Hepatocyte (in vitro differentiated cells): ENCODE data around the gene ZCCHC8. TPM values are rescaled to one million over a fixed set of nuclear protein-coding genes. Genes with fewer than 3 reads are reported as not detected.

ENCODE experiments used
- DNase-seq: peaks from one replicate; pipeline ENCODE4 v3.0.0-alpha.2; 2016; ENCODE audit warnings: low spot score
- H2AFZ ChIP-seq: fragments of 200-600 bp; sonication (generic); 2 replicates; pipeline ENCODE4 v1.6.0; 2016; ENCODE audit warnings: antibody characterized with exemption, mild to moderate bottlenecking
- H3K27ac ChIP-seq: fragments of 200-600 bp; sonication (generic); 2 replicates; pipeline ENCODE4 v1.5.1; 2016; ENCODE audit warnings: mild to moderate bottlenecking
- H3K27me3 ChIP-seq: fragments of 200-600 bp; sonication (generic); 2 replicates; pipeline ENCODE4 v1.6.1; 2016
- H3K36me3 ChIP-seq: fragments of 200-600 bp; sonication (generic); replicated peaks from 2 replicates; pipeline ENCODE4 v1.5.1; 2016; ENCODE audit warnings: low read depth; ENCODE audit not compliant: insufficient read depth
- H3K4me1 ChIP-seq: fragments of 200-600 bp; sonication (generic); 2 replicates; pipeline ENCODE4 v1.5.1; 2016; ENCODE audit warnings: mild to moderate bottlenecking, moderate library complexity; ENCODE audit not compliant: insufficient read depth
- H3K4me2 ChIP-seq: fragments of 200-600 bp; sonication (generic); 2 replicates; pipeline ENCODE4 v1.6.0; 2016
- H3K4me3 ChIP-seq: fragments of 200-600 bp; sonication (generic); 2 replicates; pipeline ENCODE4 v1.5.1; 2016; ENCODE audit warnings: mild to moderate bottlenecking
- H3K79me2 ChIP-seq: fragments of 200-600 bp; sonication (generic); 2 replicates; pipeline ENCODE4 v1.6.0; 2017; ENCODE audit warnings: mild to moderate bottlenecking
- H3K9me2 ChIP-seq: fragments of 200-600 bp; sonication (generic); replicated peaks from 2 replicates; pipeline ENCODE4 v1.6.0; 2017; ENCODE audit warnings: mild to moderate bottlenecking; ENCODE audit not compliant: insufficient read depth
- H3K9me3 ChIP-seq: fragments of 200-600 bp; sonication (generic); 2 replicates; pipeline ENCODE4 v1.5.1; 2016; ENCODE audit warnings: low read depth, mild to moderate bottlenecking
- H4K20me1 ChIP-seq: fragments of 200-600 bp; sonication (generic); 2 replicates; pipeline ENCODE4 v1.6.0; 2016; ENCODE audit warnings: mild to moderate bottlenecking; ENCODE audit not compliant: insufficient read depth, poor library complexity, severe bottlenecking
- CTCF ChIP-seq: fragments of 200-600 bp; sonication (generic); IDR thresholded peaks from 2 replicates; pipeline ENCODE4 v1.5.1; 2016; ENCODE audit warnings: antibody characterized with exemption, mild to moderate bottlenecking; ENCODE audit not compliant: poor library complexity
- EZH2 ChIP-seq: fragments of 200-600 bp; sonication (generic); IDR thresholded peaks from 2 replicates; pipeline ENCODE4 v1.6.1; 2016; ENCODE audit warnings: antibody characterized with exemption, mild to moderate bottlenecking, borderline replicate concordance
- WGBS: methylation state at CpG from one replicate; pipeline ENCODE4 v1.1.6; 2016; ENCODE audit warnings: low lambda C conversion rate; ENCODE audit errors: missing lambda C conversion rate; 5-methylcytosine and 5-hydroxymethylcytosine counted together
- polyA plus RNA-seq: library from polyadenylated mRNA; unstranded; fragments of >200 nt; fragmentation: Nextera tagmentation; extraction: Ambion mirVana; gene quantifications from 2 replicates; pipeline ENCODE4 v1.2.1, GENCODE V29; 2016
- small RNA-seq: library from RNA; depleted of rRNA; stranded (forward); fragments of <200 nt; gene quantifications from one replicate; pipeline ENCODE3, GENCODE V24; 2014
- total RNA-seq: library from RNA; depleted of rRNA; stranded (reverse); fragments of >200 nt; gene quantifications from 2 replicates; pipeline ENCODE4 v1.2.3, GENCODE V29; 2014

Gene ZCCHC8
- total and polyA plus RNA-seq, 2 experiments from 2014 or later = 12.2 to 24.5 TPM

- Histone ChIP-seq H3K4me1 (peaks cover 25% of the 10 kb centered on the region), H3K27ac (peak within 1 kb of the TSS; percentile 99), H2AFZ (peak within 1 kb of the TSS; percentile 97), H3K4me3 (peak within 1 kb of the TSS; percentile 99), H3K9me2 (no peaks in the 10 kb centered on the region), H3K4me2 (peak within 1 kb of the TSS; percentile 96), H4K20me1 (no peaks in the 10 kb centered on the region), H3K9me3 (no peaks in the 10 kb centered on the region), H3K27me3 (no peaks in the 10 kb centered on the region), H3K36me3 (no peaks in the 10 kb centered on the region), H3K79me2 (peaks cover 47% of the 10 kb centered on the region)
- peak; percentile 89 for DNase-seq
- TF ChIP-seq EZH2 = no peak
- TF ChIP-seq CTCF = peak; percentile 38
- WGBS = under 1% methylated on average over 47 of the region's 118 CpGs
These were observed 78.7 kb downstream of the ZCCHC8 start, which contains the start of gene CLIP1 for GRCh38 chr12:122421821-122422729. TSS of gene CLIP1 (minus strand) at chr12:122422669. CDS start at chr12:122380452, 42,217 bp downstream.

Small RNA genes lying within 50 kb of the gene (small RNA-seq; reads per million reads assigned to genes)
- gene RF00411 = not detected

Other genes with a start within 250 kb of the ZCCHC8 start
- gene VPS33A, start 234.4 kb downstream of the ZCCHC8 start, total RNA-seq = 35.2 and 40.5 TPM in 2 replicates
- gene VPS33A, start 234.4 kb downstream of the ZCCHC8 start, polyA plus RNA-seq = 23.1 and 26.5 TPM in 2 replicates
- 45.2 and 51.5 TPM in 2 replicates for gene CLIP1, start 78.3 kb downstream of the ZCCHC8 start, total RNA-seq
- gene CLIP1, start 78.3 kb downstream of the ZCCHC8 start, polyA plus RNA-seq = 36.9 and 38.0 TPM in 2 replicates
- 67.3 and 90.9 TPM in 2 replicates for gene RSRC2, start 26.0 kb upstream of the ZCCHC8 start, total RNA-seq
- gene RSRC2, start 26.0 kb upstream of the ZCCHC8 start, polyA plus RNA-seq = 53.6 and 73.8 TPM in 2 replicates
- 18.1 and 25.9 TPM in 2 replicates for gene KNTC1, start 26.3 kb upstream of the ZCCHC8 start, total RNA-seq
- 5.8 and 17.0 TPM in 2 replicates for gene KNTC1, start 26.3 kb upstream of the ZCCHC8 start, polyA plus RNA-seq
- 2.1 and 3.8 TPM in 2 replicates for gene HCAR2, start 202.4 kb upstream of the ZCCHC8 start, total RNA-seq
- 3.7 and 5.0 TPM in 2 replicates for gene HCAR2, start 202.4 kb upstream of the ZCCHC8 start, polyA plus RNA-seq
- 0.12 and 0.30 TPM in 2 replicates for gene HCAR3, start 215.9 kb upstream of the ZCCHC8 start, total RNA-seq
- 0.34 and 1.2 TPM in 2 replicates for gene HCAR3, start 215.9 kb upstream of the ZCCHC8 start, polyA plus RNA-seq
- gene HCAR1, start 229.9 kb upstream of the ZCCHC8 start, total RNA-seq = 0.40 and 0.63 TPM in 2 replicates
- 0.19 TPM in 1 of 2 replicates, not detected in the other for gene HCAR1, start 229.9 kb upstream of the ZCCHC8 start, polyA plus RNA-seq